ENCODE results near the gene QRFP.
"Not testable (repeated sequence)": the region's sequence is repeated elsewhere in the genome, so short reads cannot be mapped to it uniquely, and the experiment has no call there.

Gene QRFP

GRCh38 chr9:130917168-130917960, 20.8 kb upstream of the QRFP start:
- TF ChIP-seq CTCF (IDR thresholded peaks at IDR 0.05) (no peak), ZFX (IDR thresholded peaks at IDR 0.05; ENCODE audit: borderline replicate concordance) (no peak)

GRCh38 chr9:130915096-130915447, 18.5 kb upstream of the QRFP start:
- no peak overlapping the region for H3K27ac ChIP-seq
- no peak for TF ChIP-seq ZFX (IDR thresholded peaks at IDR 0.05; ENCODE audit: borderline replicate concordance)
- no peak for TF ChIP-seq CTCF (IDR thresholded peaks at IDR 0.05)

More at GRCh38 chr9:130917168-130917960, 20.8 kb upstream of the QRFP start:
- H3K27ac ChIP-seq: no peak overlapping the region

GRCh38 chr9:130914417-130915095, 17.9 kb upstream of the QRFP start:
- H3K27ac ChIP-seq: no peak overlapping the region
- TF ChIP-seq CTCF (IDR thresholded peaks at IDR 0.05) (no peak), ZFX (IDR thresholded peaks at IDR 0.05; ENCODE audit: borderline replicate concordance) (no peak)

- TF ChIP-seq ZFX (IDR thresholded peaks at IDR 0.05; ENCODE audit: borderline replicate concordance): no peak
- TF ChIP-seq CTCF (IDR thresholded peaks at IDR 0.05): no peak
- H3K27ac ChIP-seq: no peak overlapping the region
These were observed 17.2 kb upstream of the QRFP start for GRCh38 chr9:130913599-130914416.

- H3K27ac ChIP-seq: no peak overlapping the region
- TF ChIP-seq ZFX (IDR thresholded peaks at IDR 0.05; ENCODE audit: borderline replicate concordance) (no peak), CTCF (IDR thresholded peaks at IDR 0.05) (no peak)
These were observed 16.5 kb upstream of the QRFP start for GRCh38 chr9:130912932-130913598.

GRCh38 chr9:130911254-130912049, 14.8 kb upstream of the QRFP start:
- no peak for TF ChIP-seq CTCF (IDR thresholded peaks at IDR 0.05)
- no peak overlapping the region for H3K27ac ChIP-seq

GRCh38 chr9:130910670-130911069, 14.1 kb upstream of the QRFP start:
- not testable (repeated sequence) for H3K27ac ChIP-seq

- not testable (repeated sequence) for H3K27ac ChIP-seq
These were observed 13.4 kb upstream of the QRFP start for GRCh38 chr9:130910041-130910440.

Measured in 22Rv1 (cell line).